ENCODE measurements around the gene THUMPD3. TPM values are rescaled to one million over a fixed set of nuclear protein-coding genes. Genes with fewer than 3 reads are reported as not detected.

Gene THUMPD3
- total RNA-seq, 1 donor from 2014 or later = 48.3 TPM

- intact Hi-C loops (cut with DNase I) = loop anchor here (1.0 to 2.0 kb wide), 2 partner anchors 27 to 33 kb away; partner anchors contain the start of gene THUMPD3
- ATAC-seq = no peak
Observed at GRCh38 chr3:9395570-9396300, 32.9 kb downstream of the THUMPD3 start.

DNA sequence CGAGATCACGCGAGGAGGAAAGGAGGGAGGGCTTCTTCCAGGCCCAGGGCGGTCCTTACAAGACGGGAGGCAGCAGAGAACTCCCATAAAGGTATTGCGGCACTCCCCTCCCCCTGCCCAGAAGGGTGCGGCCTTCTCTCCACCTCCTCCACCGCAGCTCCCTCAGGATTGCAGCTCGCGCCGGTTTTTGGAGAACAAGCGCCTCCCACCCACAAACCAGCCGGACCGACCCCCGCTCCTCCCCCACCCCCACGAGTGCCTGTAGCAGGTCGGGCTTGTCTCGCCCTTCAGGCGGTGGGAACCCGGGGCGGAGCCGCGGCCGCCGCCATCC lies 33.4 kb downstream of the THUMPD3 start:
- no peak for DNase-seq (ENCODE audit: missing footprints)
- intact Hi-C loops (cut with DNase I) = loop anchor here (1.0 to 2.0 kb wide), 2 partner anchors 26 to 33 kb away; partner anchors contain the start of gene THUMPD3

More at GRCh38 chr3:9395570-9396300, 32.9 kb downstream of the THUMPD3 start:
- DNase-seq (ENCODE audit: missing footprints) = no peak

GRCh38 chr3:9396632-9397331 lies 33.9 kb downstream of the THUMPD3 start:
- intact Hi-C loops (cut with DNase I) = loop anchor here (1.0 to 2.0 kb wide), 2 partner anchors 26 to 34 kb away; partner anchors contain the start of gene THUMPD3
- ATAC-seq (peak; percentile 89), DNase-seq (ENCODE audit: missing footprints) (peak; percentile 99)

More for the DNA sequence above, 33.4 kb downstream of the THUMPD3 start:
- peak; percentile 42 for ATAC-seq

DNA sequence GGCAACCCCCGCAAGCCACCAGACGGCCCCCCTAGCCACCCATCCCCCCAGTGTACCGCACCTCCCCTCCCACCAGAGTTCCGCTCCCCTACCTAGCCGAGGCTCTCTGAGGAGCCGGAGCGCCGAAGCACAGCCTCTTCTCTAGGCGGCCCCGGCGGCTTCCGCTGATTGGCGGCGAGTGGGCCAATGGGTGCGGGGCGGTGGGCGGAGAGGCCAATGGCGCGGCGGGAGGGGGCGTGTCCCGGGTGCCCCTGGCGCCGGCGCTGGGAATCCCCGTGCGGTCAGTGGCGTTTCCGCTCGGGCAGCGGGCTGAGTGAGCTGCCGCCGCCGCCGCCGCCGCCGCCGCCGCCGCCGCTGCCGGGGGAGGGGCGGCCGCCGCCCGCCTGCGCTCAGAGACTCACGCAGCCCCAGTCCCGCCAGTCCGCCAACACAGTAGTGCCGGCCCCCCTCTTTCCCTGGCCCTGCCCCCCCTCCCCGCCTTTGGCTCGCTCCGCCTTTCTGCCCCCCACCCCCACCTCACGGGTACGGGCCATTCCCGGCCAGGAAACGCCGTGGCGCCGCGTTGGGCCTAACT lies 34.6 kb downstream of the THUMPD3 start, which contains the start of gene SETD5:
Gene SETD5, plus strand, starts transcription at position 284 of the 574 bp plus-strand sequence. CDS start 31,324 bp downstream, outside the sequence.
- intact Hi-C loops (cut with DNase I) = loop anchor here (2.0 kb wide), 1 partner anchor 35 kb away; the partner anchor contains the start of gene THUMPD3
- DNase-seq (ENCODE audit: missing footprints) (peak; percentile 99), ATAC-seq (peak; percentile 84)

- DNase-seq (ENCODE audit: missing footprints) = peak; percentile 66
- no peak for ATAC-seq
- intact Hi-C loops (cut with DNase I) = loop anchor here (2.0 kb wide), 1 partner anchor 35 kb away; the partner anchor contains the start of gene THUMPD3
Observed at GRCh38 chr3:9397906-9398699, 35.2 kb downstream of the THUMPD3 start.

GRCh38 chr3:9398700-9399336 lies 36.0 kb downstream of the THUMPD3 start:
- intact Hi-C loops (cut with DNase I) = no loop called here
- ATAC-seq (no peak), DNase-seq (ENCODE audit: missing footprints) (no peak)

DNA sequence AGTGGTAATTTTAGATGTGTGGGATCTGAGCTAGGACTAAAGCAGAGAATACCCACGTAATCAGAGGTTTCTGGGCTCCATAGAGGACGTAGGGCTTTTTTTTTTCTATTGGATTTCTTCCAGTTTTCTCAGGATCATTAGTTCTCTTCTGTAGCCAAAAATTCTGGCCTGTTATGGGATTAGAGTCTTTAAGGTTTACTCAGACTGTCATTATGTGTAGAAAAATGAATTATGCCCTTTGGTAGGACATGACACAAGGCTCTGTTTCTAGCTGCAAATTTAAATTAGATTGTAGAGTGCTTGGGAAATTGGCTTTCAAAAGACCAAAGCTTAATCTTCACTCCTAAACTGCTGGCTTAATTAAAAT lies 36.5 kb downstream of the THUMPD3 start:
- intact Hi-C loops (cut with DNase I) = no loop called here
- ATAC-seq = no peak
- no peak for DNase-seq (ENCODE audit: missing footprints)

GRCh38 chr3:9399746-9400145 lies 36.9 kb downstream of the THUMPD3 start:
- DNase-seq (ENCODE audit: missing footprints) (peak; percentile 90), ATAC-seq (peak; percentile 51)
- intact Hi-C loops (cut with DNase I) = no loop called here

DNA sequence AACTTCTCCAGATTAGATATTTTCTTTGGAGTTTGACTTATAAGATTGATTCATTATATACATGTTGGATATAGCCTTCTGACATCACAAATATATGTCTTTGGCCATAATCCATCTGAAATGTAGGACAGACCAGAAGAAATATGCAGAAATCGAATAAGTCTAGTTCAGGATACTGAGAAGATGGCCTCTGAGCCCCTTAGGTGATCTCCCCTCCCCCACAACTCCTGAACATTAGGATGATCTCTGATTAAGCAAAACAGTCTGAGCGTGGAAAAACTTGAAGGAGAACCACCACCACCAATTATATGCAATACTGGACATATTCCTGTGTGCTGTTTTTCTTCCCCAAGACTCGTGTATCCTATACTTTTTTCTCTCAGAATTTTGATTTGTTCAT lies 37.8 kb downstream of the THUMPD3 start:
- ATAC-seq (no peak), DNase-seq (ENCODE audit: missing footprints) (no peak)
- intact Hi-C loops (cut with DNase I) = no loop called here

GRCh38 chr3:9401986-9402385 lies 39.1 kb downstream of the THUMPD3 start:
- no peak for DNase-seq (ENCODE audit: missing footprints)
- ATAC-seq = no peak
- intact Hi-C loops (cut with DNase I) = no loop called here

GRCh38 chr3:9402410-9403228 lies 39.8 kb downstream of the THUMPD3 start:
- ATAC-seq (no peak), DNase-seq (ENCODE audit: missing footprints) (no peak)
- intact Hi-C loops (cut with DNase I) = no loop called here

- ATAC-seq = no peak
- intact Hi-C loops (cut with DNase I) = no loop called here
- no peak for DNase-seq (ENCODE audit: missing footprints)
Observed at GRCh38 chr3:9403463-9403862, 40.6 kb downstream of the THUMPD3 start.

DNA sequence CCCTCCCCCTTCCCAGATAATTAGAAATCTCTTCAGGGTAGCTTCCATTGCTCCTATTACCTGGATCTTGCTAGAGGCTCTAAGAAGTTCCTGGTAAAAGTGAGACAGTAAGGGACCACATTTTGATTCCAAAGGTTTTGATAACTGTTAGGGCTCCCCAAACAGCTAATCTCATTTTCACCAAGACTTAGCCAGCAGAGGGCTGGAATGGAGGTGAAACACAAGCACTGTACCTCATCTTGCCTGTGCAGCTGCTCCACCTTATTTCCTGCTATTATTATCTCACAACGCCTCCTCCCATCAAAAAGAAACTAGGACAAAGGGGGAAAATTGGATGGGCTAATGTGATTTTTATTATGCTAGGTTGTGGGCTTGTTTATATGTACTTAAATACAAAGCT lies 41.8 kb downstream of the THUMPD3 start:
- no peak for ATAC-seq
- no peak for DNase-seq (ENCODE audit: missing footprints)
- intact Hi-C loops (cut with DNase I) = no loop called here

DNA sequence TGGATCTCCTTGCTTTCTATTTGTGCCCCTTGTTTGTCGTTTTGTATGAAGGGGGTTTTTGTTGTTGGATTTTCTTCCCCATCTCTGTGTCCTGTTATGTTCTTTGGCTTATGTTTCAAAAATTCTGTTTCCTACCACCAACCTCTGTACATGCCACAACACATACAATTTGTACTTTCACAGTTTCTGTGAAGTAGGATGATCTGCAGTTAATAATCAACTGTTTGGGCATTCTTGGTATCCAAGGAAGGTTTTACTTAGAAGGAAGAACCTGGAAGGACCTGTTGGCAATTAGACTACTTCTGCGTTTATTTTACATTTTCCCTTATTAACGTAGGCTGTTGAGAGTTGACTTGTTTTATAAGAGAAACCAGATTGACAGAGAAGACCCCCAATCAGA lies 42.9 kb downstream of the THUMPD3 start:
- intact Hi-C loops (cut with DNase I) = no loop called here
- ATAC-seq (no peak), DNase-seq (ENCODE audit: missing footprints) (no peak)

DNA sequence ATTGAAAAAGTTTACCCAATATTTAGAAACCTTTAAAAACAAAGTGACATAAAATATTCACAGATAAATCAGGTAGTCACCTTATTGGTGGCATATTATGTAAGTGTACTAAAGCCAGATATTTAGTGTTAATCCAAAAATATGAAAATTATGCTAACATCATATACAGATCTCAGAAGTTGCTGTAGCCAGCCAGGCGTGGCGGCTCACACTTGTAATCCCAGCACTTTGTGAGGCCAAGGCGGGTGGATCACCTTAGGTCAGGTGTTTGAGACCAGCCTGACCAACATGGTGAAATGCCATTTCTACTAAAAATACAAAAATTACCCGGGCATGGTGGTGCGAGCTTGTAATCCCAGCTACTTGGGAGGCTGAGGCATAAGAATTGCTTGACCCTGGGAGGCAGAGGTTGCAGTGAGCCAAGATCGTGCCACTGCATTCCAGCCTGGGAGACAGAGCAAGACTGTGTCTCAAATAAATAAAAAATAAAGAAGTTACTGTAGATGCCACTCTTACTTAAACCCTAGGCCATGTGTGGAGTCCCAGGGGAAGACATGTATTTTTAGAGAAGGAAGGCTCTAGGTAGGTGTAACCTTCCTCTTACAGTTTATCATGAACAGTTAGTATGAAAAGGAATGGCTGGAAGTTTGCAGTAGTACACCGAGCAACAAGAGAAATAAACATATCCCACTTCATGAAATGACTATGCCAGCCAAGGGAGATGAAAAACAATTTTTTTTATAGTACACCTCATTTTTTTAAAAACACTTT lies 44.2 kb downstream of the THUMPD3 start:
- ATAC-seq = no peak
- intact Hi-C loops (cut with DNase I) = no loop called here
- no peak for DNase-seq (ENCODE audit: missing footprints)

GRCh38 chr3:9408061-9408460 lies 45.2 kb downstream of the THUMPD3 start:
- ATAC-seq (no peak), DNase-seq (ENCODE audit: missing footprints) (no peak)
- intact Hi-C loops (cut with DNase I) = no loop called here

GRCh38 chr3:9408546-9408945 lies 45.7 kb downstream of the THUMPD3 start:
- no peak for DNase-seq (ENCODE audit: missing footprints)
- ATAC-seq = no peak
- intact Hi-C loops (cut with DNase I) = no loop called here

Data from Right ventricle myocardium inferior (tissue), 1 donor.